ENCODE data around the gene VTI1A.

VTI1A gene

GRCh38 chr10:112785089-112785488 is 338.1 kb downstream of the VTI1A start:
- no peak for DNase-seq

GRCh38 chr10:112789248-112789647 is 342.2 kb downstream of the VTI1A start:
- no peak for DNase-seq

GRCh38 chr10:112790030-112790429 is 343.0 kb downstream of the VTI1A start:
- DNase-seq = no peak

- DNase-seq = no peak
Measured at GRCh38 chr10:112790921-112791320, 343.9 kb downstream of the VTI1A start.

- DNase-seq = no peak
Measured at GRCh38 chr10:112791447-112791846, 344.4 kb downstream of the VTI1A start.

GRCh38 chr10:112792487-112793201 is 345.6 kb downstream of the VTI1A start:
- no peak for DNase-seq

GRCh38 chr10:112793202-112793921 is 346.3 kb downstream of the VTI1A start:
- no peak for DNase-seq

GRCh38 chr10:112794201-112794600 is 347.2 kb downstream of the VTI1A start:
- DNase-seq = no peak

GRCh38 chr10:112795067-112795466 is 348.1 kb downstream of the VTI1A start:
- DNase-seq = no peak

GRCh38 chr10:112797197-112797596 is 350.2 kb downstream of the VTI1A start:
- DNase-seq = no peak

GRCh38 chr10:112797855-112798254 is 350.8 kb downstream of the VTI1A start:
- DNase-seq = no peak

- DNase-seq = no peak
Measured at GRCh38 chr10:112799038-112799437, 352.0 kb downstream of the VTI1A start.

- DNase-seq = no peak
Measured at GRCh38 chr10:112799726-112800510, 352.9 kb downstream of the VTI1A start.

GRCh38 chr10:112801004-112801403 is 354.0 kb downstream of the VTI1A start:
- no peak for DNase-seq

- DNase-seq = no peak
Measured at GRCh38 chr10:112801748-112802147, 354.7 kb downstream of the VTI1A start.

- DNase-seq = no peak
Measured at GRCh38 chr10:112802411-112803022, 355.5 kb downstream of the VTI1A start.

GRCh38 chr10:112803961-112804401 is 357.0 kb downstream of the VTI1A start:
- no peak for DNase-seq

GRCh38 chr10:112805254-112805590 is 358.2 kb downstream of the VTI1A start:
- no peak for DNase-seq

GRCh38 chr10:112805701-112806100 is 358.7 kb downstream of the VTI1A start:
- no peak for DNase-seq

GRCh38 chr10:112807013-112807412 is 360.0 kb downstream of the VTI1A start:
- DNase-seq = no peak

- DNase-seq = no peak
Measured at GRCh38 chr10:112809736-112810135, 362.7 kb downstream of the VTI1A start.

- no peak for DNase-seq
Measured at GRCh38 chr10:112810711-112811151, 363.7 kb downstream of the VTI1A start.

Measured in right kidney (tissue), 1 donor.